GM21723 (cell line): Measurements from ENCODE around the gene UST.
"Not testable (repeated sequence)": the region's sequence is repeated elsewhere in the genome, so short reads cannot be mapped to it uniquely, and the experiment has no call there.

ENCODE experiments used
- ATAC-seq: cut with Tn5 transposase; IDR thresholded peaks from one replicate; pipeline ENCODE4 v1.9.1; 2021; ENCODE audit warnings: mild to moderate bottlenecking, moderate library complexity; ENCODE audit not compliant: unreplicated experiment

UST gene

GRCh38 chr6:148864941-148865340 is 118.1 kb downstream of the UST start:
- no peak for ATAC-seq

DNA sequence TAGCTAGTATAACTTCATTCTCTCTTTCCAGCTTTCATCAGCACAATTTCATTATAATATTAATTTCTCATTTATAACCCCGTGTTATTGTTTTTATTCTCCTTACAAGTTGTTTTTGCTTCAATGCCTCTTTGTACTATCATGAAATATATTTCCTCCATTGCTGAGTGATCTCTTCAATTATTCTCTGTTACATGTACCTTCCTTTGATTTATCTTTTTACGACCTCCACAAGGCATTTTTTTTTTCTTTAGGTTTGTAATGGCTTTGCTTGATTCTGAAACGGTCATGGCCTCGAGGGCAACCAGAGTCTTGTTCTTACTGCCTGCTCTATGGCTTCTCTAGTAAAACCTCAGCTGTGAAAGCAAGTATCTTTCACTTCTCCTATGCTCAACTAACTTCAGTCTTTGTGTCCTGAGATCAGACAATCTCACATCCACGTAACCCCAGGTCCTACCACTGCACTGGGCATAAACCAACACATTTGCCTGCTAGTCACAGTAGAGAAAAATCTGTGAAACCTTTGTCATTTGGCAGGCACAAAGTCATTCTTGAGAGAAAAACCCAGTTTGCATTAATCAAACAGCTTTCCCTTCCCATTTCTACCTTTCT is 119.9 kb downstream of the UST start:
- ATAC-seq = peak; percentile 99

GRCh38 chr6:148867862-148868261 is 121.0 kb downstream of the UST start:
- no peak for ATAC-seq

- ATAC-seq = no peak
Measured at GRCh38 chr6:148868314-148868713, 121.5 kb downstream of the UST start.

- ATAC-seq = no peak
Measured at GRCh38 chr6:148868901-148869300, 122.1 kb downstream of the UST start.

- ATAC-seq = no peak
Measured at GRCh38 chr6:148869585-148869984, 122.8 kb downstream of the UST start.

DNA sequence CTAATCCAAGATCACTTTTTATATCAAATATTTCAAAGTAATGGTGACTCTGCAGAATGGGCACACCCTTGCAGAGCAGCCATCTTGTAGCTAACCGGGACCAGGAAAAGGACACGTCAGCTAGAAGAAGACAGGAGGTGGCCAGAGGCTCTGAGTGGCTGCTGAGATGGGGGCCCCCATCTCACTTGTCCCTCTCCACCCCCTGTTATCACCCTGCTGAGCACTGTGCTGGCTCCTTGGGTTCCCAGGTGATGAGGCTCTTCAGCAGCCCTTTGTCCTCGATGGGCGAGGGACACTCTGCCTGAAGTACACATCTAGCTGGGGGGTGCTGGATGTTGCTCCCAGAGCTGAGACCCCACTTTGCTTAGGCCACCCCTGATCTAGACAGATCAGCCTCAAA is 126.3 kb downstream of the UST start:
- no peak for ATAC-seq

- ATAC-seq = no peak
Measured at GRCh38 chr6:148873868-148874267, 127.0 kb downstream of the UST start.

DNA sequence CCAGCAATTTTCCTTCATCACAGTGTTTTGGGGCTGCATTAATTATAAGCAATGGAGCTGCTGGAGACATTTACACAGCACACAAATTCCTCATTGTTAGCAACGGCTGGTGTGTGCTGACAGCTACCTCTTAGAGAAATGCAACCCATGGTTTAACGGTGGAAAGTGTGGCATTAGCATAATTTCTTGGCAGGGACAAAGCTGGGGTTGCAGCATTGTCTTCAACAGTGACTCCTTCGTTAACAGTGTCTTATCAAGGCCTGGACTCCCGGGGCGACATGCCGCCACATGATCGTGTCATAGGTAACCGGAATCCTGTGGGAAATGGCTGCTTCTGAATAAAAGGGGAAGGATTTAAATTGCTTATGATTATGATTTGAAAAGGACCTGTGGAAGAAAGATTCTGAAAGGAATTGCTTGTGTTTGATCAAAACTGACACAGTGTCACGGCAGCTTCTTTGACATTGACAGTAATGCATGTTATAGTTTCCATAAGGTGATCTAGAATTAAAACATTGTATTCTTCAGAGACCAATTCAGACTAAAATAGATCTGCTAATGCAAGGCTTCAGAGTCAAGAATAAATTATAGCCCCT is 128.0 kb downstream of the UST start:
- ATAC-seq = no peak

- no peak for ATAC-seq
Measured at GRCh38 chr6:148878683-148879082, 131.9 kb downstream of the UST start.

DNA sequence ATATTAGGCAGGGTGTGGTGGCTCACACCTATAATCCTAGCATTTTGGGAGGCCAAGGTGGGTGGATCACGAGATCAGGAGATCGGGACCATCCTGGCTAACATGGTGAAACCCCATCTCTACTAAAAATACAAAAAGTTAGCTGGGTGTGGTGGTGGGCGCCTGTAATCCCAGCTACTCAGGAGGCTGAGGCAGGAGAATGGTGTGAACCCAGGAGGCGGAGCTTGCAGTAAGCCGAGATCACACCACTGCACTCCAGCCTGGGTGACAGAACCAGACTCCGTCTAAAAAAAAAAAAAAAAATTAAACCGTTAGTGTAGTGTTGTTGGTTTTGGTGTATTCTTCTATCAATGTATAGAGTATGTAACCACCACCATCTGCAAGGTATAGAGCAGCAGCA is 133.9 kb downstream of the UST start:
- not testable (repeated sequence) for ATAC-seq

DNA sequence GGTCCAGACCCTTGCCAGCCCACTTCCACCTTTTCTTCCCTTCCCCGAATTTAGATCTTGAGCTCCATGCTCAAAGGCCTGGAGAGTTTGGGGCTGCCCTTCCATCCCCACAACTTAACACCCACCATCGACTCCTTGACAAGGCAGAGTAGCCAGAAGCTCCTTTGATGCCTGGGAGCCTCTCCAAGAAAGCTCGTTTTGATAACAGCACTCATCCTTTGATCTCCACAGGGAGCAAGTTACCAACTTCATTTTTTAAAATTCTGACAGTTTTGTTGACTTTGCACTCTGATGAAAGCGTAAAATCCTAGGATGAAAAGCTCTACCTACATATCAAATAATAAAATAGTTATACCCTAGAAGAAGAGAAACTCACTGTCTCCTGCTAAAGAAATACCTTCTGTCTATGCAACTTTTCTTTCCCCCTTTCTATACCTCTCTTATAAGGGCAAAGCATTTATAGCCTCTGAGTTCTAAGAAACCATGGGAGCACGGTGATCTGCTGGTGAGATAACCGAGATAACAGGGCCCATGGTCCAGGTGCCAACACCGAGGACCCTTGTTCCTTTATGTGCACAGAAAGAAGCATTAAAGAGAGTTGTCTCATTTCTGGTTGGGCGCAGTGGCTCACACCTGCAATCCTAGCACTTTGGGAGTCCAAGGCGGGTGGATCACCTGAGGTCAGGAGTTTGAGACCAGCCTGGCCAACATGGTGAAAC is 134.9 kb downstream of the UST start:
- no peak for ATAC-seq

GRCh38 chr6:148883270-148883669 is 136.4 kb downstream of the UST start:
- no peak for ATAC-seq

DNA sequence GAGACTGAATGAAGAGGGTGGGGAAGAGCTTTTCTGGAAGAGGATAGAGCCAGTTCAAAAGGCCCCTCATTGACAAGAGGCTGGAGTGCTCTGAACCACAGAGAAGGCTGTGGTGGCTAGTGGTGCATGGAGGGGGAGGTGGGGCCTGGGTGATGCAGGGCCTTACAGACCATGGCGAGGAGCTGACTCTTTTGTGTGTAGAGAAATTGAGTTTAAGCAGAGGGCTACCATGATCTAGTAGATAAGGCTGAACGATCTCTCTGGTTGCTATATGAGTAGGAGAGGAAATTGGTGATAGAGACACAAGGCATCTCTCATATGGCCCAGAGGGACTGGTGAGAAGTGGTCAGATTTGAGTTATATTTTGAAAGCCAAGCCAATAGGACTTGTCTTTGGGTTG is 137.6 kb downstream of the UST start:
- no peak for ATAC-seq

DNA sequence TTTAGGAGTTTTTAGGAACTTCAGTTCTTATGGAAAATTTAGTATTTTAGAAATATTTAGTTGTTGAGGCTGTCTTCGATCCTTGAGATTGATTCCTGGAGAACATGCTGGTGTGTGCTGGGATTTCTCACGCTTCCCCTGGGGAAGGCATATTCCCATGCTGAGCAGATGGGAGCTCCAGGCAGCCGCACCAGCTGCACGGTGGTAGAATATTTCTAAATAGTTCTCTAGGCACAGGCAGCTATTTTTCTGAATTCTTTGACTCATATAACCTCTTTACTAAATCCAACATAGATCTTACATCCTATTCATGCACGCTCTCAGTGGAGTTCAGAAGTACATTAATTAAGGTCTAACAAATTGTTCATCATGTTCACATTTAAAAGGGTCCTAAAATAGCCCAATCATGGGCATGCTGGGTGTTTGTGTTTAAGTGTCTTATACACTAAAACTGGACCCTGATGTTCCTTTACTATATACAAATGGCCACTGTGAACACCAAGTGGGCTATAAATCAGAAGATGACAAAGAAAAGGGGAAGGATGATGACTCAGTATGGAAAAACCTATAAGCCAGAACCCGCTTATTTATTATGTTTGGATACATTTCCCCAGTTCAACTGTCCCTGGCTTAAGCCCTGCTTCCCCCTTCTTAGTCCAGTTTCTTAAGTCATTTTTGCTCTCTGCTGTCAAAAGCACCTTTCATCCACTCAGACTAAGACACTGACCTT is 138.5 kb downstream of the UST start:
- ATAC-seq = no peak

GRCh38 chr6:148885925-148886845 is 139.4 kb downstream of the UST start:
- ATAC-seq = no peak

- ATAC-seq = no peak
Measured at GRCh38 chr6:148887181-148887580, 140.4 kb downstream of the UST start.

DNA sequence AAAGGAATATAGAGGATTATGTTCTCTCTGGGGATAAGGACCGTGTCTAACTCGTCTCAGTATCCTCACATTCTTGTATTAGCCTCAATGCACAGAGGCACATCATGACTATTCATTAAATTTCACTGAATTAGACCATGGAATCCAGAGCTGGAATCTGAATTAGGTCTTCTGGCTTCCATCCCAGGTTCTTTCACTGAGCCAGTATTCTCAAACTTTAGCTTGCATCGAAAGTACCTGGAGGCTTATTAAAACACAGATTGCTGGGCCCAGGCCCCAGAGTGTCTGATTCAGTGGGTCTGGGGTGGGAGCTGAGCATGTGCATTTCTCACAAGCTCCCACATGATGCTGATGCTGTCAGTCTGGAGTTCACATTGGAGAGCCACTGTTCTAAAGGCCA is 142.0 kb downstream of the UST start:
- no peak for ATAC-seq

DNA sequence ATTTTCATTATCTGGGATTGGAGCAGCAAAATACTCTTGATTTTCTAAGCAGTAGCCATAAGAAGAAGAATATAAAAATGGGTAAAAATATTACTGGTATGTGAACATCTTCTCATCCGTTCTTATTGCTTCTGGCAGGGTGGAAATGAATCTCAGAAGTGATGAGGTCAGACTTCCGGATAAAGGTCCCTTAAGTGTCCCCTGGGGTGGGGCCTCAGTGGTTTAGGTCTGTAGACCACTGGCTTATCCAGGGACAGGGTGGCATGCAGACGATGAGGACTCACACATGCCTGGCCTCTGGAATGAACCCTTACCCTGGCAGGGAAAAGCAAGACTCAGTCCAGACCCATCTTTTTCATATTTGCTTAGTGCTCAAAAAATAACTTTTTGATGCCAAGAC is 143.3 kb downstream of the UST start:
- no peak for ATAC-seq

DNA sequence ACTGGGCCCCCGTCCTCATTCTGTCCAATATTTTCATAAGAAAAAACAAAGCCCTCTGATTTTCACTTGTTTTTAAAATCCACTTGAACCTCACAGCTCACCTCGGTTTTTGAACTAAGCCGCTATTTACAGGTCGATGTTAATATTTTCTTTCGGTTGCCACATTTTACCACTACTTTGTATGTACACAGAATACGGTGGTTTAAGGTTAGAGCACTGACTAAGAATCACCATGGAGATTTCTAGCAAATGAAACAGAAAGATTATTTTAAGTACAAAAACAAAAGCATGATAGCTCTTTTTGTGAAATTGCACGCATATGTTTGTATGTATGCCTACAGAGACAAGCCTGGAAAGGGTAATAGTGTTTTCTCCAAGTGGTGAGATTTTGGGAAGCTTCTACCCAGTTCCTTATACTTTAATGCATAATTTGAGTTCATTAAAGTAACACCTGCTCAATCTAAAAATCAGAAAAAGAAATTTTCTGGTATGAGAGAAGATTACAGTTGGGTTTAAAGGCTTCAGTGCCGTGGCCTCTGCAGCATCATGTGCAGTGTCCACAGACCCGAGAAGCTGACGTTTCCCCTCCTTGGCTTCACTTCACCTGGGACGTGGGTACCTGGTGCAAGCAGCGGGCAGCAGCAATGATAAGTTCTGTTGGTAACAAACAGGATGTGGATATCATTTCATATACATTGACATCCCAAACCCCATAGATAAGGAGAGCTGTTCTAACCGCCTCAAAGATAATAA is 144.0 kb downstream of the UST start:
- no peak for ATAC-seq
